ENCODE results near the gene C18orf63. TPM values are rescaled to one million over a fixed set of nuclear protein-coding genes. Genes with fewer than 3 reads are reported as not detected.
A peak's percentile ranks its signal among the peaks of the same experiment; 100 is the strongest.

The C18orf63 gene
- total RNA-seq, 1 donor from 2014 or later = 0.65 TPM

GRCh38 chr18:74333091-74333490 is 17.5 kb downstream of the C18orf63 start:
- no peak for ATAC-seq
- no peak for TF ChIP-seq CTCF (IDR thresholded peaks at IDR 0.05)
- H3K27ac ChIP-seq = no peak overlapping the region
- H3K4me1 ChIP-seq = no peaks in the 10 kb centered on the region
- no peaks in the 10 kb centered on the region for H3K36me3 ChIP-seq
- intact Hi-C loops (cut with DNase I) = no loop called here
- DNase-seq = no peak
- no peak overlapping the region for H3K4me3 ChIP-seq
- no peaks in the 10 kb centered on the region for H3K27me3 ChIP-seq (ENCODE audit: low read depth)
- no peaks in the 10 kb centered on the region for H3K9me3 ChIP-seq

DNA sequence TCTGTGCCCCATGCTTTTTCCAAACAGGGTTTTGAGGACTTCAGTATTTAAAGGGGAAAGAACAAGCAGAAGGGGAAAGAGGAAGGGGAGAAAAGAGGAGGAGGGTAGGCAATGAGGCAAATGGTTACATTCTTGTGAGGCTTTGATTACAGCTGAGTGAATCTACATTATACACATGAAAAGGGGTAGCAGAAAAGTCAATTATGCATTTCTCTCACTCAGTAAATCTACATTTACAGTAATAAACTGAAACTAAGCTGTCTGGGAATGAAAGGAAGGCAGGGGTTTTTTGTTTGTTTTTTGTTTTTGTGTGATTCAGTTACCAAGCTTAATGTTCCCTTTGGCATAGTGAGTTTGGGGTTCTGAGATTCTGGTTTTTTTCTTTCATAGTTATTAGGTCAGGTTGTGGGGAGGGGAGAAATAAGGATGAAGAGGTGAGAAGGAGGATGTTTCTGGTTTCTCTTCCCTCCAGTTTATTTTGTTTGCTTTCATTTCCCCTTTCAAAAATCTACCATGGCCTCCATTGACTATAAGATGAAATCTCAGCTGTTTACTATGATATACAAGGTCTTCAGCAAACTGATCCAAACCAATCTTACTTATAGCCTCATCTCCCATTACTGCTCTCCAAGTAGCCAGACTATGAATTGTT is 18.7 kb downstream of the C18orf63 start:
- H3K27me3 ChIP-seq (ENCODE audit: low read depth) = no peaks in the 10 kb centered on the region
- H3K4me3 ChIP-seq = no peak overlapping the region
- DNase-seq (no peak), ATAC-seq (no peak)
- intact Hi-C loops (cut with DNase I) = no loop called here
- H3K27ac ChIP-seq = no peak overlapping the region
- no peaks in the 10 kb centered on the region for H3K36me3 ChIP-seq
- H3K9me3 ChIP-seq = no peaks in the 10 kb centered on the region
- H3K4me1 ChIP-seq = no peaks in the 10 kb centered on the region
- TF ChIP-seq CTCF (IDR thresholded peaks at IDR 0.05) = no peak

DNA sequence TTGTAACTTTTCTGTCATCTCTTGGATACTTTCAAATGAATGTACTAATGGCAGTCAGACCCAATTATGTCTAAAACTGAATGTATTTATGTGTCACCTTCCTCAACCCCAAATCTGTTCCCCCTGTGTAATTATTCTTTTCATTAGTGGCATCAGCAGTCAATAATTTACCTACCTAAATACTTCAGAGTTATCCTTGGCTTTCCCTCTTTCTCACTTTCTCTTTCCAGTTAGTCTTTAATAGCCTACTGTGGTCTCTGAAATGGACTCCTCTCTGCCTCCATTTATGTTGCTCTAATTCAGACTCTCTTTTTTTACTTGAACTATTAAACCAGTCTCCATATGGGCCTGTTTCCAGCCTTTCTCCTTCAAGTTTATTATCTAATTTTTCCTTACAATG is 21.0 kb downstream of the C18orf63 start:
- H3K9me3 ChIP-seq = no peaks in the 10 kb centered on the region
- no peak for TF ChIP-seq CTCF (IDR thresholded peaks at IDR 0.05)
- intact Hi-C loops (cut with DNase I) = no loop called here
- H3K36me3 ChIP-seq = no peaks in the 10 kb centered on the region
- DNase-seq (no peak), ATAC-seq (no peak)
- no peaks in the 10 kb centered on the region for H3K4me1 ChIP-seq
- no peaks in the 10 kb centered on the region for H3K27me3 ChIP-seq (ENCODE audit: low read depth)
- no peak overlapping the region for H3K27ac ChIP-seq
- H3K4me3 ChIP-seq = no peak overlapping the region

GRCh38 chr18:74337155-74337911 is 21.7 kb downstream of the C18orf63 start:
- H3K27me3 ChIP-seq (ENCODE audit: low read depth) = no peaks in the 10 kb centered on the region
- TF ChIP-seq CTCF (IDR thresholded peaks at IDR 0.05) = no peak
- no peaks in the 10 kb centered on the region for H3K36me3 ChIP-seq
- H3K4me3 ChIP-seq = no peak overlapping the region
- intact Hi-C loops (cut with DNase I) = no loop called here
- ATAC-seq (peak in 1 of 2 donors; percentile 7), DNase-seq (no peak)
- H3K9me3 ChIP-seq = no peaks in the 10 kb centered on the region
- no peak overlapping the region for H3K27ac ChIP-seq
- no peaks in the 10 kb centered on the region for H3K4me1 ChIP-seq

- ATAC-seq (peak; percentile 64 to 90), DNase-seq (no peak)
- H3K4me3 ChIP-seq = no peak overlapping the region
- H3K27me3 ChIP-seq (ENCODE audit: low read depth) = no peaks in the 10 kb centered on the region
- H3K36me3 ChIP-seq = no peaks in the 10 kb centered on the region
- H3K4me1 ChIP-seq = no peaks in the 10 kb centered on the region
- intact Hi-C loops (cut with DNase I) = no loop called here
- no peak overlapping the region for H3K27ac ChIP-seq
- no peaks in the 10 kb centered on the region for H3K9me3 ChIP-seq
- TF ChIP-seq CTCF (IDR thresholded peaks at IDR 0.05) = no peak
Observed at GRCh38 chr18:74337912-74338309, 22.3 kb downstream of the C18orf63 start.
